OCI-LY7 (cell line): Measurements from ENCODE around the gene DOCK4. TPM values are rescaled to one million over a fixed set of nuclear protein-coding genes. Genes with fewer than 3 reads are reported as not detected.

ENCODE experiments used
- BruUV-seq: library from RNA; stranded (reverse); fragments of 400-500 nt; replicated peaks from 2 replicates; lab custom pipeline; 2021; lab: Mats Ljungman, UMichigan
- CTCF ChIA-PET: fragments of 300-600 bp; sonication (Branson Sonifier 250); formaldehyde crosslinking; loops from one replicate; lab custom pipeline; 2022; ENCODE audit warnings: antibody characterized with exemption; ENCODE audit not compliant: unreplicated experiment; lab: Charles Lee
- POLR2A ChIA-PET: fragments of 300-600 bp; sonication (Branson Sonifier 250); formaldehyde crosslinking; loops from one replicate; lab custom pipeline; 2022; ENCODE audit warnings: antibody characterized with exemption; lab: Charles Lee
- DNase-seq: peaks from one replicate; pipeline ENCODE4 v3.0.0-alpha.2; 2015; ENCODE audit warnings: low spot score
- H2AFZ ChIP-seq: fragments of 200-600 bp; sonication (generic), shearing (Covaris generic); 2 replicates; pipeline ENCODE4 v1.6.1; 2014; ENCODE audit warnings: mild to moderate bottlenecking, antibody characterized with exemption, low read length, moderate library complexity
- H3K27ac ChIP-seq: fragments of 200-600 bp; sonication (generic); 2 replicates; pipeline ENCODE4 v1.5.1; 2014; ENCODE audit warnings: mixed run types, low read depth, mild to moderate bottlenecking, moderate library complexity, low read length, inconsistent platforms; ENCODE audit not compliant: poor library complexity, severe bottlenecking
- H3K36me3 ChIP-seq: fragments of 200-600 bp; sonication (generic); 2 replicates; pipeline ENCODE4 v1.6.1; 2014; ENCODE audit warnings: mild to moderate bottlenecking, antibody characterized with exemption, low read length, moderate library complexity, mixed read lengths; ENCODE audit not compliant: insufficient read depth
- H3K4me1 ChIP-seq: fragments of 200-600 bp; sonication (generic); 2 replicates; pipeline ENCODE4 v1.5.1; 2014; ENCODE audit warnings: mild to moderate bottlenecking, low read length; ENCODE audit not compliant: insufficient read depth, poor library complexity, severe bottlenecking
- H3K4me2 ChIP-seq: fragments of 200-600 bp; sonication (generic); 2 replicates; pipeline ENCODE4 v1.6.1; 2014; ENCODE audit warnings: mild to moderate bottlenecking, low read length
- H3K4me3 ChIP-seq: fragments of 200-600 bp; sonication (generic); 2 replicates; pipeline ENCODE4 v1.5.1; 2014; ENCODE audit warnings: mild to moderate bottlenecking, low read depth, low read length; ENCODE audit not compliant: poor library complexity, severe bottlenecking
- H3K79me2 ChIP-seq: fragments of 200-600 bp; sonication (generic); 2 replicates; pipeline ENCODE4 v1.6.1; 2016; ENCODE audit warnings: low read depth, mild to moderate bottlenecking, low read length, moderate library complexity, mixed read lengths; ENCODE audit not compliant: insufficient read depth
- H3K9me2 ChIP-seq: fragments of 200-600 bp; sonication (generic); 2 replicates; pipeline ENCODE4 v1.6.1; 2016; ENCODE audit warnings: mild to moderate bottlenecking, low read length, mixed read lengths; ENCODE audit not compliant: insufficient read depth
- H3K9me3 ChIP-seq: fragments of 200-600 bp; sonication (generic); 2 replicates; pipeline ENCODE4 v1.6.1; 2014; ENCODE audit warnings: mild to moderate bottlenecking, mixed run types, low read length, mixed read lengths
- H4K20me1 ChIP-seq: fragments of 200-600 bp; sonication (generic); 2 replicates; pipeline ENCODE4 v1.6.1; 2014; ENCODE audit warnings: mild to moderate bottlenecking, antibody characterized with exemption, low read length, moderate library complexity, mixed read lengths; ENCODE audit not compliant: insufficient read depth
- CTCF ChIP-seq: fragments of 200-600 bp; sonication (generic); conservative IDR thresholded peaks from 2 replicates; pipeline ENCODE4 v1.5.1; 2014; ENCODE audit warnings: mild to moderate bottlenecking, antibody characterized with exemption, low read length, moderate library complexity, mixed read lengths
- EZH2phosphoT487 ChIP-seq: fragments of 200-600 bp; sonication (generic); IDR thresholded peaks from 2 replicates; pipeline ENCODE4 v1.6.1; 2018; ENCODE audit warnings: low read depth, borderline replicate concordance, mild to moderate bottlenecking, mixed run types, antibody characterized with exemption, low read length, moderate library complexity, mixed read lengths
- intact Hi-C: fragments of 100-400 bp; cut with micrococcal nuclease; formaldehyde crosslinking; loops from one replicate; pipeline ENCODE4 v1.10.0; 2022; ENCODE audit not compliant: unreplicated experiment
- total RNA-seq, 2 experiments: library from RNA; depleted of rRNA in 1 of 2; stranded (reverse); fragments of >200 nt in 1 of 2; shearing (Covaris generic) in 1 of 2; gene quantifications; 2 replicates each; pipeline ENCODE4 v1.2.3, GENCODE V29; 2014 to 2022

DOCK4 gene
- total RNA-seq, 2 experiments from 2014 or later, result 0.91 to 4.9 TPM

GRCh38 chr7:112014347-112014746 lies 191.9 kb downstream of the DOCK4 start:
- no peaks in the 10 kb centered on the region for H3K36me3 ChIP-seq
- no peaks in the 10 kb centered on the region for H3K9me3 ChIP-seq
- H3K9me2 ChIP-seq, result no peaks in the 10 kb centered on the region
- no peak overlapping the region for H3K4me2 ChIP-seq
- H2AFZ ChIP-seq, result no peak overlapping the region
- no peak overlapping the region for H3K27ac ChIP-seq
- no peaks in the 10 kb centered on the region for H3K79me2 ChIP-seq
- no peaks in the 10 kb centered on the region for H3K4me1 ChIP-seq
- no peak overlapping the region for H3K4me3 ChIP-seq
- TF ChIP-seq EZH2phosphoT487, result no peak
- TF ChIP-seq CTCF, result no peak
- CTCF ChIA-PET, result no interaction called here
- DNase-seq, result no peak
- POLR2A ChIA-PET, result no interaction called here
- no TSS peak for BruUV-seq
- intact Hi-C loops, result no loop called here
- no peaks in the 10 kb centered on the region for H4K20me1 ChIP-seq

GRCh38 chr7:112013274-112013673 lies 192.9 kb downstream of the DOCK4 start:
- H3K4me2 ChIP-seq, result no peak overlapping the region
- no peak overlapping the region for H3K27ac ChIP-seq
- H3K79me2 ChIP-seq, result no peaks in the 10 kb centered on the region
- no peak overlapping the region for H3K4me3 ChIP-seq
- CTCF ChIA-PET, result no interaction called here
- H4K20me1 ChIP-seq, result no peaks in the 10 kb centered on the region
- H3K9me2 ChIP-seq, result no peaks in the 10 kb centered on the region
- DNase-seq, result no peak
- TF ChIP-seq CTCF, result no peak
- TF ChIP-seq EZH2phosphoT487, result no peak
- BruUV-seq, result no TSS peak
- H2AFZ ChIP-seq, result no peak overlapping the region
- POLR2A ChIA-PET, result no interaction called here
- no peaks in the 10 kb centered on the region for H3K9me3 ChIP-seq
- H3K36me3 ChIP-seq, result no peaks in the 10 kb centered on the region
- no peaks in the 10 kb centered on the region for H3K4me1 ChIP-seq
- intact Hi-C loops, result no loop called here

GRCh38 chr7:112012242-112012641 lies 194.0 kb downstream of the DOCK4 start:
- no TSS peak for BruUV-seq
- H3K79me2 ChIP-seq, result no peaks in the 10 kb centered on the region
- CTCF ChIA-PET, result no interaction called here

More at GRCh38 chr7:112012242-112012641, 194.0 kb downstream of the DOCK4 start:
- H3K36me3 ChIP-seq, result no peaks in the 10 kb centered on the region
- H3K4me3 ChIP-seq, result no peak overlapping the region
- H3K9me3 ChIP-seq, result no peaks in the 10 kb centered on the region
- no peaks in the 10 kb centered on the region for H4K20me1 ChIP-seq
- no peak overlapping the region for H3K27ac ChIP-seq
- no peak for DNase-seq
- H2AFZ ChIP-seq, result no peak overlapping the region
- intact Hi-C loops, result no loop called here
- H3K4me1 ChIP-seq, result no peaks in the 10 kb centered on the region
- TF ChIP-seq EZH2phosphoT487 (no peak), CTCF (no peak)
- no peaks in the 10 kb centered on the region for H3K9me2 ChIP-seq
- POLR2A ChIA-PET, result interaction anchor here (0.6 to 0.7 kb wide), 2 partner anchors 10 to 579 kb away, joined by 3 to 5 read pairs; no protein-coding TSS in a partner anchor
- no peak overlapping the region for H3K4me2 ChIP-seq
